Mesothelial cell of epicardium (in vitro differentiated cells): ENCODE results near the gene MAGI2. TPM values are rescaled to one million over a fixed set of nuclear protein-coding genes. Genes with fewer than 3 reads are reported as not detected.
A peak's percentile ranks its signal among the peaks of the same experiment; 100 is the strongest.

Experiments
- DNase-seq, 2 experiments: peaks; one replicate each; pipeline ENCODE4 v3.0.0; 2021; ENCODE audit warnings: low spot score in 2 of 2; ENCODE audit not compliant: unreplicated experiment in 2 of 2
- H3K27ac Mint-ChIP-seq: 2 replicates; pipeline ENCODE4 v1.8.0; 2021; ENCODE audit warnings: mixed read lengths
- H3K27me3 Mint-ChIP-seq: 2 replicates; pipeline ENCODE4 v1.8.0; 2021; ENCODE audit warnings: low read depth, mixed read lengths
- H3K36me3 Mint-ChIP-seq: 2 replicates; pipeline ENCODE4 v1.8.0; 2021; ENCODE audit warnings: mixed read lengths
- H3K4me1 Mint-ChIP-seq: 2 replicates; pipeline ENCODE4 v1.8.0; 2021; ENCODE audit warnings: mixed read lengths
- H3K4me3 Mint-ChIP-seq: 2 replicates; pipeline ENCODE4 v1.8.0; 2021; ENCODE audit warnings: mild to moderate bottlenecking, moderate library complexity, mixed read lengths
- H3K9me3 Mint-ChIP-seq: 2 replicates; pipeline ENCODE4 v1.8.0; 2021; ENCODE audit warnings: mixed read lengths
- CTCF ChIP-seq: fragments of 200-600 bp; sonication (generic); IDR thresholded peaks from one replicate; pipeline ENCODE4 v1.5.0; 2021; ENCODE audit warnings: antibody characterized with exemption; ENCODE audit not compliant: unreplicated experiment
- total RNA-seq: library from RNA; stranded (reverse); gene quantifications from 3 replicates; pipeline ENCODE4 v1.2.1, GENCODE V29; 2021

The MAGI2 gene
- total RNA-seq, 1 donor from 2014 or later = 38.4 TPM

DNA sequence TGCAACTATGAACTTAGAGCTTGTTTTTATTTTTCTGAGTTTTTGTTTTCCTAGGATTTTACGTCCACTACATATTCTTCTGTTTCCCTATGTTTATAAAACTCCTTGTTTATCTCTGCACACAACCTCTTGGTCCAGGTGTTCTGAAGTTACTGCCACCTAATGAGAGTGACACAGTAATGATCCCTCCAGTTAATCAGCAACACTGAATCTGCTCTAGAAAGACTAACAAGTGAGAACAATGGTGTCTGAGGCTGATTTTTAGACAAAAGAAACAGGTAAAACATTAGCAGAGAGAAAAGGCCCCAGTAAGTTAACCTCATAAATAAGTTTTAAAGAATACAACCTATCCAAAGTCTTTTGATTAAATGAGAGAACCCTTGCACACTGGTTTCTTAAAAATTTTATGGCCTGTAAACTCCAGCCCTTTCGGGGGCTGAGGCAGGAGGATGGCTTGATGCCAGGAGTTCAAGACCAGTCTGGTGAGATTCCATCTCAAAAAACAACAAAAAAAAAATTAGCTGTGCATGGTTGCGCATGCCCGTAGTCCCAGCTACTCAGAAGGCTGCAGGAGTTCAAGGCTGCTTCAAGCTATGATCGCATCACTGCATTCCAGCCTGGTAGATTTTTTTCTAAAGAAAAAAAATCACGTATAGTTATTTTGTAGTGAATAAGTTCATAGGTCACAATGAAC is 397.6 kb downstream of the MAGI2 start:
- Mint-ChIP-seq H3K9me3 (peaks cover 4% of the 10 kb centered on the region), H3K4me3 (no peak overlapping the region)

DNA sequence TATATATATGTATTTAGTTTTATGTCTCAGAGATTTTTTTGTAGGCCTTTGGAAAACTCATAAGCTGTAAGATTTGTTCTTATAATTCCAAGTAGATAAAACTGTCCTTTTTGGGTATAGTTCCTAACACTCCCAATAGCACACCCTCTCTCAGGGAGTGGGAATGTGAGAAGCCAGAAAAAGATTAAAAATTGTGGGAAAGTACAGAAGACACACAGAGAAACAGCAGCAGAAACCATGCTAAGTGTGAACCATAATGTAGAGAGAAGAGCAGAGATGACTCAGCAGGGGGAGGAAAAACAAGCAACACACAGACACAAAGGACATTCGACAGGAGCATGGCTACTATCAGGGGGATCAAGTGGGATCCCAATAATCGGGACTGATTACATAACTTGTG is 401.6 kb downstream of the MAGI2 start:
- peaks cover 4% of the 10 kb centered on the region for H3K36me3 Mint-ChIP-seq
- peak overlapping the region; percentile 87 for H3K27ac Mint-ChIP-seq
- peaks cover 41% of the 10 kb centered on the region for H3K4me1 Mint-ChIP-seq
- no peak overlapping the region for H3K4me3 Mint-ChIP-seq
- DNase-seq = no peak
- H3K9me3 Mint-ChIP-seq = peaks cover 4% of the 10 kb centered on the region
- H3K27me3 Mint-ChIP-seq = no peaks in the 10 kb centered on the region
- TF ChIP-seq CTCF = no peak

More for the DNA sequence above, 397.6 kb downstream of the MAGI2 start:
- H3K27me3 Mint-ChIP-seq = no peaks in the 10 kb centered on the region
- peak; percentile 54 to 75 for DNase-seq
- peak overlapping the region; percentile 92 for H3K27ac Mint-ChIP-seq
- TF ChIP-seq CTCF = no peak
- peaks cover 7% of the 10 kb centered on the region for H3K36me3 Mint-ChIP-seq
- peaks cover 39% of the 10 kb centered on the region for H3K4me1 Mint-ChIP-seq

GRCh38 chr7:79050603-79051002 is 402.9 kb downstream of the MAGI2 start:
- H3K4me3 Mint-ChIP-seq = no peak overlapping the region
- peaks cover 4% of the 10 kb centered on the region for H3K9me3 Mint-ChIP-seq
- peaks cover 29% of the 10 kb centered on the region for H3K4me1 Mint-ChIP-seq
- TF ChIP-seq CTCF = no peak
- H3K36me3 Mint-ChIP-seq = peaks cover 4% of the 10 kb centered on the region
- no peaks in the 10 kb centered on the region for H3K27me3 Mint-ChIP-seq
- peak overlapping the region; percentile 75 for H3K27ac Mint-ChIP-seq
- DNase-seq = peak; percentile 18 to 39

DNA sequence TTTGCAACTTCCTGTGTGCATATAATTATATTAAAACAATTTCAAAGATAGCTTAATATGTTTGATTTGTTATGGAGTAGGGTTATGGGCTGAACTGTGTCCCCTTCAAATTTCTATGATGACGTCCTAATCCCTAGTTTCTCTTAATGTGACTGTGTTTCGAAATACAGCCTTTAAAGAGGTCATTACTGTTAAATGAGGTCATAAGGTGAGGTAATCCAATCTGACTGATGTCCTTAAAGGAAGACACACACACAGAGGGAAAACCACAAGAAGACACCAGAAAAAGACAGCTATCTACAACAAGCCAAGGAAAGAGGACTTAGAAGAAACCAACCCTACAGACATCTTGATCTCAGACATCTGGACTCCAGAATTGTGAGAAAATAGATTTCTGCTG is 407.4 kb downstream of the MAGI2 start:
- H3K4me3 Mint-ChIP-seq = no peak overlapping the region
- no peak overlapping the region for H3K27ac Mint-ChIP-seq
- DNase-seq = no peak
- no peak for TF ChIP-seq CTCF
- peaks cover 14% of the 10 kb centered on the region for H3K4me1 Mint-ChIP-seq
- H3K27me3 Mint-ChIP-seq = peaks cover 2% of the 10 kb centered on the region
- H3K36me3 Mint-ChIP-seq = peaks cover 9% of the 10 kb centered on the region
- H3K9me3 Mint-ChIP-seq = peaks cover 20% of the 10 kb centered on the region

GRCh38 chr7:79037001-79037400 is 416.5 kb downstream of the MAGI2 start:
- H3K4me3 Mint-ChIP-seq = no peak overlapping the region
- peaks cover 3% of the 10 kb centered on the region for H3K36me3 Mint-ChIP-seq
- peaks cover 8% of the 10 kb centered on the region for H3K9me3 Mint-ChIP-seq
- peaks cover 2% of the 10 kb centered on the region for H3K27me3 Mint-ChIP-seq
- no peak for DNase-seq
- no peaks in the 10 kb centered on the region for H3K4me1 Mint-ChIP-seq
- no peak for TF ChIP-seq CTCF
- H3K27ac Mint-ChIP-seq = no peak overlapping the region
